Measurements from ENCODE around the gene PTPN13.

DNA sequence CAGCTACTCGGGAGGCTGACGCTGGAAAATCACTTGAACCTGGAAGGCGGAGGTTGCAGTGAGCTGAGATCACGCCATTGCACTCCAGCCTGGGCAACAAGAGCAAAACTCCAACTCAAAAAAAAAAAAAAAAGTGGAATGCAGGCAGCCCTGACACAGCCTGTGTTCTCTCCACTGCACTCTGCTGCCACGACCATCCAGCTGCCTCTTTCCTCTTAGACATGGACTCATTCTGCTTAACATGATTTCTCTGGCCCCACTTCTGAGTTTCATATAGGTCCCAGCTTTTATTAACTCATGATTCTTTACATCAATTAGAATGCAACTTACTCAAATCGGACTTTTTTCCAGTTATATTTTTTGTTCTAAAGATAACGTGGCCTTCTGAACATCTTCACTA, 225.4 kb downstream of the PTPN13 start:
- TF ChIP-seq, protein P1, sequence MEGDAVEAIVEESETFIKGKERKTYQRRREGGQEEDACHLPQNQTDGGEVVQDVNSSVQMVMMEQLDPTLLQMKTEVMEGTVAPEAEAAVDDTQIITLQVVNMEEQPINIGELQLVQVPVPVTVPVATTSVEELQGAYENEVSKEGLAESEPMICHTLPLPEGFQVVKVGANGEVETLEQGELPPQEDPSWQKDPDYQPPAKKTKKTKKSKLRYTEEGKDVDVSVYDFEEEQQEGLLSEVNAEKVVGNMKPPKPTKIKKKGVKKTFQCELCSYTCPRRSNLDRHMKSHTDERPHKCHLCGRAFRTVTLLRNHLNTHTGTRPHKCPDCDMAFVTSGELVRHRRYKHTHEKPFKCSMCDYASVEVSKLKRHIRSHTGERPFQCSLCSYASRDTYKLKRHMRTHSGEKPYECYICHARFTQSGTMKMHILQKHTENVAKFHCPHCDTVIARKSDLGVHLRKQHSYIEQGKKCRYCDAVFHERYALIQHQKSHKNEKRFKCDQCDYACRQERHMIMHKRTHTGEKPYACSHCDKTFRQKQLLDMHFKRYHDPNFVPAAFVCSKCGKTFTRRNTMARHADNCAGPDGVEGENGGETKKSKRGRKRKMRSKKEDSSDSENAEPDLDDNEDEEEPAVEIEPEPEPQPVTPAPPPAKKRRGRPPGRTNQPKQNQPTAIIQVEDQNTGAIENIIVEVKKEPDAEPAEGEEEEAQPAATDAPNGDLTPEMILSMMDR (IDR thresholded peaks at IDR 0.05): no peak
- TF ChIP-seq SIN3A (IDR thresholded peaks at IDR 0.05; ENCODE audit: borderline replicate concordance, insufficient read depth, low read depth, low read length): no peak

Measured in Panc1 (cell line).